H1 (cell line): ENCODE data around the gene ANKS1B. TPM values are rescaled to one million over a fixed set of nuclear protein-coding genes. Genes with fewer than 3 reads are reported as not detected.
A peak's percentile ranks its signal among the peaks of the same experiment; 100 is the strongest.

ENCODE experiments used
- CTCF ChIA-PET: fragments of 300-600 bp; sonication (Branson Sonifier 250); formaldehyde crosslinking; loops from one replicate; lab custom pipeline; 2021; ENCODE audit not compliant: partially characterized antibody; lab: Charles Lee
- POLR2A ChIA-PET: fragments of 300-600 bp; sonication (Branson Sonifier 250); formaldehyde crosslinking; loops from one replicate; lab custom pipeline; 2021; ENCODE audit warnings: inconsistent platforms; ENCODE audit not compliant: partially characterized antibody; lab: Charles Lee
- DNase-seq, 2 experiments: peaks; one replicate each; pipeline versions ENCODE4 v3.0.0 to v3.0.0-alpha.2; 2010 to 2022; ENCODE audit warnings: low spot score in 2 of 2, low read depth in 1 of 2, mixed read lengths in 1 of 2
- FAIRE-seq: peaks from 2 replicates; lab custom pipeline; 2011; peaks lifted over from hg19 to GRCh38; lab: Jason Lieb, UNC
- H2AFZ ChIP-seq: 2 replicates; pipeline ENCODE4 v1.8.1; 2012; ENCODE audit warnings: low read length, inconsistent platforms
- H2AK5ac ChIP-seq: 2 replicates; pipeline ENCODE4 v1.6.1; 2013; ENCODE audit warnings: low read depth, low read length
- H2BK120ac ChIP-seq: replicated peaks from 2 replicates; pipeline ENCODE3; 2013; ENCODE audit warnings: low read depth, low read length, inconsistent platforms
- H2BK12ac ChIP-seq: 2 replicates; pipeline ENCODE4 v1.6.1; 2013; ENCODE audit warnings: low read depth, low read length
- H2BK15ac ChIP-seq: 2 replicates; pipeline ENCODE4 v1.6.1; 2013; ENCODE audit warnings: low read length
- H2BK20ac ChIP-seq: 2 replicates; pipeline ENCODE4 v1.6.1; 2013; ENCODE audit warnings: low read length
- H2BK5ac ChIP-seq: 2 replicates; pipeline ENCODE4 v1.6.1; 2013; ENCODE audit warnings: low read depth, low read length
- H3K14ac ChIP-seq: 2 replicates; pipeline ENCODE4 v1.6.1; 2013; ENCODE audit warnings: inconsistent platforms; ENCODE audit not compliant: insufficient read length
- H3K18ac ChIP-seq: 2 replicates; pipeline ENCODE4 v1.6.1; 2013; ENCODE audit warnings: low read length; ENCODE audit errors: extremely low read depth
- H3K23ac ChIP-seq: 2 replicates; pipeline ENCODE4 v1.6.1; 2013; ENCODE audit warnings: inconsistent platforms; ENCODE audit not compliant: insufficient read length
- H3K23me2 ChIP-seq: 2 replicates; pipeline ENCODE4 v1.6.1; 2013; ENCODE audit warnings: low read depth, low read length
- H3K27ac ChIP-seq: 2 replicates; pipeline ENCODE4 v1.6.1; 2011; ENCODE audit warnings: low read depth, low read length, inconsistent platforms
- H3K27me3 ChIP-seq, 4 experiments: replicated peaks in 1 of 4; 1 replicate in 1 of 4; 2 replicates in 3 of 4; pipeline versions ENCODE4 v1.6.1 to v1.8.1; 2011 to 2013; ENCODE audit warnings: low read length in 3 of 4, mild to moderate bottlenecking in 3 of 4, inconsistent platforms in 2 of 4, mixed read lengths in 2 of 4, moderate library complexity in 1 of 4; ENCODE audit not compliant: control insufficient read depth in 3 of 4, insufficient read depth in 3 of 4; ENCODE audit errors: extremely low read depth in 1 of 4
- H3K36me3 ChIP-seq, 4 experiments: 2 replicates each; pipeline versions ENCODE4 v1.6.1 to v1.8.1; 2011 to 2013; ENCODE audit warnings: mild to moderate bottlenecking in 4 of 4, low read length in 3 of 4, moderate library complexity in 2 of 4, control low read depth in 1 of 4, inconsistent platforms in 1 of 4; ENCODE audit not compliant: insufficient read depth in 4 of 4, control insufficient read depth in 2 of 4
- H3K4ac ChIP-seq: replicated peaks from 2 replicates; pipeline ENCODE3; 2013; ENCODE audit warnings: low read length, low read depth, mixed read lengths, inconsistent platforms; ENCODE audit not compliant: insufficient read length
- H3K4me1 ChIP-seq, 4 experiments: replicated peaks in 1 of 4; 1 replicate in 1 of 4; 2 replicates in 3 of 4; pipeline versions ENCODE4 v1.6.1 to v1.8.1; 2011 to 2013; ENCODE audit warnings: low read length in 3 of 4, inconsistent platforms in 2 of 4, mixed read lengths in 1 of 4; ENCODE audit not compliant: insufficient read depth in 4 of 4, control insufficient read depth in 3 of 4
- H3K4me2 ChIP-seq, 2 experiments: 2 replicates each; pipeline versions ENCODE4 v1.6.1 to v1.8.1; 2011 to 2013; ENCODE audit warnings: low read depth in 2 of 2, low read length in 2 of 2, control low read depth in 1 of 2, inconsistent platforms in 1 of 2, mild to moderate bottlenecking in 1 of 2; ENCODE audit not compliant: insufficient read depth in 1 of 2
- H3K4me3 ChIP-seq, 4 experiments: fragments of 200-600, 300-600 bp in 1 of 4; sonication (generic), shearing (Covaris generic), sonication (Bioruptor Twin) in 1 of 4; 2 replicates each; pipeline versions ENCODE4 v1.5.1 to v1.8.1; 2011 to 2016; ENCODE audit warnings: low read length in 4 of 4, low read depth in 3 of 4, control low read depth in 2 of 4, inconsistent platforms in 2 of 4, mild to moderate bottlenecking in 2 of 4, mixed read lengths in 1 of 4, moderate library complexity in 1 of 4; ENCODE audit not compliant: insufficient read depth in 2 of 4; ENCODE audit errors: extremely low read depth in 1 of 4
- H3K56ac ChIP-seq: replicated peaks from 2 replicates; pipeline ENCODE3; 2013; ENCODE audit warnings: low read depth, mild to moderate bottlenecking, mixed read lengths, low read length, inconsistent platforms; ENCODE audit not compliant: insufficient read length
- H3K79me1 ChIP-seq: 2 replicates; pipeline ENCODE4 v1.6.1; 2013; ENCODE audit warnings: low read depth, low read length, control low read depth
- H3K79me2 ChIP-seq, 2 experiments: 2 replicates each; pipeline versions ENCODE4 v1.6.1 to v1.8.1; 2012 to 2013; ENCODE audit warnings: low read length in 2 of 2, mild to moderate bottlenecking in 2 of 2, inconsistent platforms in 1 of 2; ENCODE audit not compliant: insufficient read depth in 2 of 2, control insufficient read depth in 1 of 2
- H3K9ac ChIP-seq, 4 experiments: replicated peaks in 1 of 4; 1 replicate in 1 of 4; 2 replicates in 3 of 4; pipeline versions ENCODE4 v1.6.1 to v1.8.1; 2011 to 2013; ENCODE audit warnings: low read depth in 3 of 4, low read length in 3 of 4, control low read depth in 2 of 4, mild to moderate bottlenecking in 2 of 4, moderate library complexity in 2 of 4, inconsistent platforms in 1 of 4; ENCODE audit errors: extremely low read depth in 1 of 4
- H3K9me3 ChIP-seq, 2 experiments: 2 replicates each; pipeline versions ENCODE4 v1.6.1 to v1.8.1; 2012 to 2013; ENCODE audit warnings: mild to moderate bottlenecking in 2 of 2, moderate library complexity in 2 of 2, control low read depth in 1 of 2, inconsistent platforms in 1 of 2, low read depth in 1 of 2, low read length in 1 of 2, mixed read lengths in 1 of 2; ENCODE audit not compliant: insufficient read depth in 2 of 2
- H4K20me1 ChIP-seq, 2 experiments: replicated peaks in 1 of 2; 2 replicates each; pipeline versions ENCODE3 to v1.8.1; 2011 to 2013; ENCODE audit warnings: inconsistent platforms in 2 of 2, low read length in 2 of 2, mild to moderate bottlenecking in 1 of 2; ENCODE audit not compliant: insufficient read depth in 2 of 2, control insufficient read depth in 1 of 2
- H4K5ac ChIP-seq: 2 replicates; pipeline ENCODE4 v1.6.1; 2013; ENCODE audit warnings: low read length, low read depth, mixed read lengths, inconsistent platforms; ENCODE audit not compliant: insufficient read length
- H4K8ac ChIP-seq: 2 replicates; pipeline ENCODE4 v1.8.0; 2013; ENCODE audit warnings: mild to moderate bottlenecking, moderate library complexity, low read length, inconsistent platforms; ENCODE audit not compliant: insufficient read depth; ENCODE audit errors: extremely low read depth
- H4K91ac ChIP-seq: replicated peaks from 2 replicates; pipeline ENCODE3; 2013; ENCODE audit warnings: low read length, mixed read lengths, inconsistent platforms; ENCODE audit not compliant: insufficient read length
- ASH2L ChIP-seq: fragments of 200-600, 300-600 bp; sonication (generic); IDR thresholded peaks from one replicate; pipeline ENCODE4 v1.7.1; 2017; ENCODE audit warnings: low read length
- ATF3 ChIP-seq: IDR thresholded peaks from 2 replicates; pipeline ENCODE4 v1.6.1; 2011; ENCODE audit warnings: low read depth, mild to moderate bottlenecking, low read length; ENCODE audit not compliant: insufficient read depth
- BACH1 ChIP-seq: IDR thresholded peaks from 2 replicates; pipeline ENCODE4 v1.6.1; 2012; ENCODE audit warnings: low read length, improper control_type of control experiment
- CHD1 ChIP-seq: IDR thresholded peaks from 2 replicates; pipeline ENCODE4 v1.6.1; 2012; ENCODE audit warnings: low read depth, low read length, improper control_type of control experiment
- EP300 ChIP-seq, 2 experiments: IDR thresholded peaks; 1 replicate in 1 of 2; 2 replicates in 1 of 2; pipeline ENCODE4 v1.6.1; 2011 to 2012; ENCODE audit warnings: low read depth in 2 of 2, low read length in 2 of 2, mild to moderate bottlenecking in 2 of 2, borderline replicate concordance in 1 of 2, inconsistent platforms in 1 of 2, moderate library complexity in 1 of 2
- JUN ChIP-seq: IDR thresholded peaks from 2 replicates; pipeline ENCODE4 v1.6.1; 2011; ENCODE audit warnings: low read depth, mild to moderate bottlenecking, improper control_type of control experiment, low read length
- JUND ChIP-seq: IDR thresholded peaks from 2 replicates; pipeline ENCODE4 v1.6.1; 2011; ENCODE audit warnings: mild to moderate bottlenecking, improper control_type of control experiment, low read length
- RAD21 ChIP-seq, 2 experiments: IDR thresholded peaks in 1 of 2; conservative IDR thresholded peaks in 1 of 2; 2 replicates each; pipeline ENCODE4 v1.6.1; 2011; ENCODE audit warnings: low read depth in 2 of 2, low read length in 2 of 2, improper control_type of control experiment in 1 of 2, inconsistent platforms in 1 of 2, mild to moderate bottlenecking in 1 of 2, moderate library complexity in 1 of 2
- SRF ChIP-seq: IDR thresholded peaks from 2 replicates; pipeline ENCODE4 v1.6.1; 2011; ENCODE audit warnings: mild to moderate bottlenecking, low read depth, low read length, moderate library complexity
- SUZ12 ChIP-seq: fragments of 200-600 bp; sonication (generic); IDR thresholded peaks from 2 replicates; pipeline ENCODE4 v1.6.1; 2012; ENCODE audit warnings: mild to moderate bottlenecking, inconsistent platforms, low read length, moderate library complexity, mixed read lengths
- TCF12 ChIP-seq: IDR thresholded peaks from 2 replicates; pipeline ENCODE4 v1.6.1; 2011; ENCODE audit warnings: low read depth, mild to moderate bottlenecking, low read length
- TEAD4 ChIP-seq: IDR thresholded peaks from 2 replicates; pipeline ENCODE4 v1.6.1; 2012; ENCODE audit warnings: low read depth, low read length, inconsistent platforms, mixed read lengths
- WGBS, 2 experiments: shearing (Covaris generic) in 1 of 2; methylation state at CpG; one replicate each; pipeline versions ENCODE4 v1.1.6 to v1.1.7; 2013 to 2015; ENCODE audit warnings: low lambda C conversion rate in 2 of 2, mixed read lengths in 2 of 2, inconsistent platforms in 1 of 2, low coverage in 1 of 2, missing lambda C conversion rate in 1 of 2; ENCODE audit not compliant: insufficient replicate concordance in 2 of 2, insufficient coverage in 1 of 2, insufficient read length in 1 of 2; ENCODE audit errors: extremely low coverage in 1 of 2, missing lambda C conversion rate in 1 of 2; 5-methylcytosine and 5-hydroxymethylcytosine counted together
- polyA plus RNA-seq, 7 experiments: library from polyadenylated mRNA; depleted of rRNA in 3 of 7; stranded (reverse) in 5 of 7; unstranded in 2 of 7; fragments of >200 nt in 5 of 7; fragments of 200-250 nt in 2 of 7; gene quantifications; 1 replicate in 5 of 7; 2 replicates in 1 of 7; 4 replicates in 1 of 7; pipeline versions ENCODE4 v1.2.1 to v1.2.3, GENCODE V29; 2011 to 2013; ENCODE audit warnings: missing spikeins in 2 of 7, mixed read lengths in 2 of 7
- total RNA-seq: library from RNA; stranded (reverse); fragmentation: NEBNext Ultra II Directional; extraction: Animal tissue kit (Norgen Biotek cat#: 25700); gene quantifications from 2 replicates; pipeline ENCODE4 v1.2.1, GENCODE V29; 2021

ANKS1B gene
- total and polyA plus RNA-seq, 2 of the 8 experiments (the other 6 are each of a cell fraction or from before 2014, with no cell fraction given), result 2.7 to 6.1 TPM

DNA sequence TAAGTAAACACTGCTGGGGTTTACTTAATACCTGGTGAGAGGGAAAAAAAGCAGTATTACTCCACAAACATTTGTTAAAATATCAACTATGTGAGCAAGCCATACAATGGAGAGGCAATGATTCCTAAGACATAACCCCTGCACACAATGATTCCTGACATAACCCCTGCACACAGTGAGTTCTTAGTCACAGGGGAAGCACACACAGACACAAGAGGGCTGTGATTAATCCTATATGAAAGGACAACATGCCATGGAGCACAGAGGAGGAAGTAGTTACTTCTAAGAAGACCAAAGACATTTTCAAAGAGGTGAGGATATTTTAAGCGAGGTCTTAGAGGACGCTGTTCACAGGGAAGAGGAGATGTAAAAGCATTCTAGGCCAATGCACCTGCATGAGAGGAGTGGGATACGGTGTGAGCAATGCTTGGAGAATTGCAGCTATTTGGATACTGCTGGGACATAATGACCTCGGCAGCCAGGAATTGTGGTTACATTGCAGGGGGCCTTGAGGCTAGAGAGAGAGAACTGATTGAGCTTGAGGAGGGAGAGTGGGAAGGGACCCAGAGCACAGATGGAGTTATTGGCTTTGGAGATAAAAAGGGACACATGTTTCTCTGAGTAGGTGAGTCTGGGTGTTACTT is 1127.7 kb downstream of the ANKS1B start:
- peak overlapping the region; percentile 52 to 76 for H3K4me2 ChIP-seq
- CTCF ChIA-PET, result interaction anchor here (0.7 to 3.2 kb wide), 4 partner anchors 11 to 84 kb away, joined by 3 to 21 read pairs (median 5); no protein-coding TSS in a partner anchor
- no peaks in the 10 kb centered on the region for H3K36me3 ChIP-seq
- H2BK15ac ChIP-seq, result no peak overlapping the region
- H3K23me2 ChIP-seq, result no peaks in the 10 kb centered on the region
- H3K4ac ChIP-seq, result peak overlapping the region; percentile 58
- H3K9ac ChIP-seq, result no peak overlapping the region; a peak in 1 of 7 replicates
- peaks cover 0 to 18% (median 16%) of the 10 kb centered on the region in 4 experiments; a peak in 5 of 7 replicates for H3K4me1 ChIP-seq
- POLR2A ChIA-PET, result interaction anchor here (0.7 to 1.3 kb wide), 3 partner anchors 13 to 30 kb away, joined by 3 read pairs; no protein-coding TSS in a partner anchor
- H3K56ac ChIP-seq, result no peak overlapping the region
- no peak overlapping the region for H3K18ac ChIP-seq
- no peaks in the 10 kb centered on the region for H3K9me3 ChIP-seq
- H4K20me1 ChIP-seq, result no peaks in the 10 kb centered on the region
- H4K91ac ChIP-seq, result no peak overlapping the region
- H2BK20ac ChIP-seq, result peak overlapping the region; percentile 91
- no peak overlapping the region for H4K8ac ChIP-seq
- no peaks in the 10 kb centered on the region for H3K79me1 ChIP-seq
- no peaks in the 10 kb centered on the region for H3K27me3 ChIP-seq
- H3K79me2 ChIP-seq, result no peaks in the 10 kb centered on the region
- peak overlapping the region; percentile 86; the same call in 1 of the 2 replicates for H2BK12ac ChIP-seq
- H3K23ac ChIP-seq, result no peak overlapping the region
- H3K27ac ChIP-seq, result no peak overlapping the region
- FAIRE-seq, result peak; percentile 92
- no peak overlapping the region for H3K14ac ChIP-seq
- H2BK5ac ChIP-seq, result peak overlapping the region; percentile 37
- H2AK5ac ChIP-seq, result peak overlapping the region; percentile 98
- DNase-seq, result peak; percentile 60 to 80
- H2AFZ ChIP-seq, result no peak overlapping the region
- H3K4me3 ChIP-seq, result no peak overlapping the region
- 8% methylated on average over 4 of the region's 4 CpGs; no CpG with 5 or more reads in 1 of the 2 experiments for WGBS, 2 experiments
- H4K5ac ChIP-seq, result no peak overlapping the region
- H2BK120ac ChIP-seq, result peak overlapping the region; percentile 40
- TF ChIP-seq RAD21 (IDR thresholded peaks at IDR 0.05 in 1 of 2, conservative IDR thresholded peaks at IDR 0.05 in 1 of 2; ENCODE audit: low read depth in 2 of 2, low read length in 2 of 2) (no peak), TEAD4 (peak; percentile 99), BACH1 (no peak), JUND (peak; percentile 98), JUN (peak; percentile 99), SUZ12 (no peak), SRF (no peak), CHD1 (no peak), ATF3 (peak; percentile 35; the same call in 1 of the 2 replicates), EP300 (IDR thresholded peaks at IDR 0.05; ENCODE audit: borderline replicate concordance in 1 of 2, low read depth in 2 of 2, low read length in 2 of 2) (peak in 1 of 2 experiments; percentile 93; a peak in 1 of 3 replicates), ASH2L (peak; percentile 31), TCF12 (peak; percentile 98)
